Activated effector memory CD4-positive, alpha-beta T cell treated with anti-CD3 and anti-CD28 coated beads, Interleukin-2, amount 50 U/mL, for 16 hours (primary cell): ENCODE results near the gene ARHGAP10.

ENCODE experiments used
- DNase-seq: peaks from one replicate; pipeline ENCODE4 v3.0.0-alpha.2; 2020

Gene ARHGAP10

GRCh38 chr4:148052448-148052847 is 320.6 kb downstream of the ARHGAP10 start:
- DNase-seq: no peak

DNA sequence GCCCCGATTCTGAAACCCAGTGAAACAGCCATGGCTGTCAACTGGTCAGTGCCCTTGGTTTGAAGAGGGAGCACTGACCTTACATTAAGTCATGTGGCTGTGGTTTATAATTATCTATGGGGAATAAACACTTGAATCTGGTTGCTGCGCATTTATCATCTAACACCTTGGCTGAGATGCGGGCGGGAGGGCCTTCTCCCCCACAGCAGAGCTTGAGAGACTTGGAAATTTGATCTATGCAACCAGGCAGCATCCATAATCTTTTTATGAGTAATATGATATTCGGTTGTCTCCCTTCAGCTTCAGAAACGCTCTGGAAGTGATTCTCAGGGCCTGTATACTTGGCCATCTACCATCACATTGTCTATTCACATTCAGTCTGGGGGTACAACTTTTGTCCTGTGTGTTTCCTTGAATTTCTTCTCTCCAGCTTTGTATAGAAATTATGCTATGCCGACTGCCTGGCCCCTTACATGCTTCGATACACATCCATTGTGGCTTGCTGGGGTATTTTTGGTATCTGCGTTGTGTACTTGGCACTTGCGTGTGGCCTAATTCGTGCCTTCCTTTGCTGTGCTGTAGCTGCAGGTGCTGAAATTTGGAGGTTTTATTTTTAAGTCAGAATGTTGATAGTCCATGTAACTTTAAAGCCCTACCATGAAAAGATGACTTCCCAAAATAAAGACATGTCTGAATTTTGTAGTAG is 321.6 kb downstream of the ARHGAP10 start:
- DNase-seq: no peak

DNA sequence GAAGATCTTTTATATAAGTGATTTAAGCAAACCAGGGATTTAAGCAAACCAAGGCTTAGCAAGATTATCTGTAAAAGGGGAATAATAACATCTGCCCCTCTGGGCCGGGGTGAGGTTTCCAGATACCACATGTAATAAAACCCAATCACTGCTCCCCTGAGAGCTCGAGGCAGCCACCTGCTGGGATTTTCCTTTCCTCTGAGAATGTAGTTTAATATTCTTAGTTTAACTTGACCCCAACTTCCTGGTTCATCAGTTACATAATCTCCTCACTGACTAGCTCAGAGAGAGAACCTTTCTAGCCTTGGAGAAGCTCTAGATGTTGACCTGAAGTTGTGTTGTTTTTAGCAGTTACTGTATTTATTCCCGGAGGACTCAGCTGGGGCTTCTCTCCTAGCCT is 322.4 kb downstream of the ARHGAP10 start:
- DNase-seq: no peak

GRCh38 chr4:148055844-148056243 is 324.0 kb downstream of the ARHGAP10 start:
- no peak for DNase-seq

DNA sequence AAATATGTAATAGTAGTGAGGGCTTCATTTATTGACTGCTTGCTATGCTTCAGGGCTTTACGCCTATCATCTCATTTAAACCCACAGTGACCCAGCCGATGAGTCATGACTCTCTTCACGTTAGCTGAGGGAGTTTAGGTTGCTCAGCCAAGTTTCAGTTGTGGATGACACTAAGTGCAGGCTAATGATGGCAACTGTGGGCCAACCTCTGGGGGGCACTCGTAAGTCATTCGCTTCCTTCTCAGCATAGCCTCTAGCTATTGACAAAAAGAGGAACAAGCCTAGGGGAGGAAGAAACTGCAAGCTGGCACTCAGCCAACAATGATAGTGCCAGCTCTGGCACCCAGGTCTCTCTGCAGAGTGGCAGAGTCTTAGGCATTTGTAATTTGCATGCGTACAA is 325.0 kb downstream of the ARHGAP10 start:
- DNase-seq: peak; percentile 83

DNA sequence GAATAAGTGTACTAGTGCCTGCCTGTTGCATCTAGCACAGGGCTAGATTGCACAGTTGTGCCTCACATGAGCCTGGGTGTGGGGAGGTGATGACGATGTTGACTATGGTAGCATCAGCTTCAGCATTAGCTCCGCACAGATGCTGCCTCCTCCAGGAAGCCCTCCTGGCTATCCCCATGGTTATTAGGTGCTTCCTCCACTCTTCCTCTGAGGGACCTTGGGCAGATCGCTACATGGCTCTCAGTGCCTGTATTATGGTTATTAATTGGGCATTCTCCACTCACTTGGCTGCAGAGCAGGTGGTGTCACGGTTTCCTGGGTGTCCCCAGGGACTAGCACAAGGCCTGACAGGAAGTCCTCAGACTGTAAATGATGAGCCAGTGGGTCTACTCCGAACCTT is 325.6 kb downstream of the ARHGAP10 start:
- DNase-seq: no peak

GRCh38 chr4:148057984-148058859 is 326.3 kb downstream of the ARHGAP10 start:
- no peak for DNase-seq

GRCh38 chr4:148059617-148060180 is 327.8 kb downstream of the ARHGAP10 start:
- no peak for DNase-seq

DNA sequence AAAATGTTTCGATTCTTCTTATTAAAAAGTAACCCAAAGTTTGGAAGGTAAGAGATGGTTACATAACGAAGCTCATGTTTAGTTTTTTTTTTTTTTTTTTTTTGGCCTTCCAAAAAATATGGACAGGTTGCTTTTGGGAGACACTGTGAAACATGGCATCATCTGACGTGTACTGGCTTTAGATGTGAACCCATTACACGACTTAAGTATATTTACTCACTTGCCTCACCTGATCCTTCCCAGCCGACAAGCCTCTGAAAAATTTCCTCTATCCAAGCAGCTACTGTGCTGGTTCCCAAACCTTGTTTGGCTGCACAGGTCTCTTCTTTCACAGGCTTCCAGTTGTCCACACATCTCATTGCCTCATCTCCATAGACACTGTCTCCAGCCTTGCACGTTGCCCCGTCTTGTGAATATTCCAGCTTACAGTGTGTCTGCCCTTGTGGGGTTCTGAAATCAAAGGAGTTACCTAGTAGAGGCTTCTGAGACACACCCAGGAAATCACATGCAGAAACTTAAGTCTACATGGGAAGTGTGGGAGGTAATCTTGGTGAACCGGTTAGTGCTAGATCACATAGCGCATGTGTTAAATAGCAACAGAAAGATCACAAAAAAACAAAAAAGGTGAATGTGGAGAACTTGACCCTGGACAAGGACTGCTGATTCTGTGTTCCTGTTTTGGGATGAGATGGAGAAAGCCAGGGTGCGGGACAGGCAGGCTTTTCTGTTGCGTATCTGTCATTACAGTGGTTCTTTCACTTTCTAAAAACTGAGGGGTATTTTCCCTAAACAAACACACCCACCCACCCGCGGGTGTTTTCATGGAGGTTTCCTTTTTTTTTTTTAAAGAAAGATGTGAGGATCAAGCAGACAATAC is 328.6 kb downstream of the ARHGAP10 start:
- DNase-seq: no peak

- no peak for DNase-seq
Observed at GRCh38 chr4:148061141-148061481, 329.2 kb downstream of the ARHGAP10 start.

DNA sequence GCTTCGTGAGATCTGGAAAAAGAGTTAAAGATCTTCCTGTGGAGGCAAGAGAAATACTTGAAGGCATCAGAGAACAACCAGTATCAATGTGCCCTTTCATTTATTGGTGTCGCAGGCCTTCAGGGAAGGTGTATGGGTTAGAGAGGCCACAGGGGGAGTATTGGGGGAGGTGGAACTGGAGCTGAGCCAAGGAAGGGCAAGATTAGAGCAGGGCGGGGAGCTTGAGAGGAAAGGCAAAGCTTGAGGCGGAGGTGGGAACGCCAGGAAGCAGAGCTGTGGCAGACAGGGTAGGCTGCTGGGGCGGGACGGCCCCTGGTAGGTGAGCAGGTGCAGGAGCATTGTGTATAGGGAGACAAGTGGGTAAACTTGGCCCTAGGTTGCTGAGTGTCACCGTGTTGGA is 329.9 kb downstream of the ARHGAP10 start:
- no peak for DNase-seq

DNA sequence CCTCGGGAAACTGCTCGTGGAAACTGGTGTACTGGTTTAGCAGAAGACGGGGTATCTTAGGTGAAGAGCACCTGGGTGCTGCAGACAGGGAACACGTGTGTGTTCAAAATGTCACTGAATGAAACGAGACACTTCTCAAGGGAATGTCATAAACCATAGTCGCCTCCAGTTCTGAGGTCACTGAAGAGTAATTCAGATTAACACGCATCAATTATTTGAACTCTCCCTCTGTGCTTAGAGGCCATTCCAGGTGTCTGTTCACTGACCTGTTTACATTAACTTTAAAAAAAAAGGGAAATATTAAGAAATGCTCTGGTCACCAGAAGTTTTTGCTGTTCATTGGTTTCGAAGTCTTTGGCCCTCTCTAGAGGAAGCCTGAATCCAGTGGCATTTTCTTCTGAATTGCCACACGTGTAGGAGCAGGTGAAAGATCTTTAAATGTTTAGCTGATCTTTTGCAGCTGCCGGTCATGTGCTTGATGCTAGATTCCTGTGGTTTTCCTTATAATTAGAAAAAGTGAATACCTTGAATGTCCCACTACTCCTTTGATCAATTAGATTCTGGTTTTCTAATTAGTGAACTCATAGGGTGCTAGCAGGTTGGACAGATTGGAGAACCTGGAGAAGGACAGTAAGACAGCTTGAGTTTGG is 330.5 kb downstream of the ARHGAP10 start:
- DNase-seq: no peak

- DNase-seq: no peak
Observed at GRCh38 chr4:148064451-148064850, 332.6 kb downstream of the ARHGAP10 start.

GRCh38 chr4:148065075-148065474 is 333.2 kb downstream of the ARHGAP10 start:
- no peak for DNase-seq

- no peak for DNase-seq
Observed at GRCh38 chr4:148067301-148067916, 335.5 kb downstream of the ARHGAP10 start.

DNA sequence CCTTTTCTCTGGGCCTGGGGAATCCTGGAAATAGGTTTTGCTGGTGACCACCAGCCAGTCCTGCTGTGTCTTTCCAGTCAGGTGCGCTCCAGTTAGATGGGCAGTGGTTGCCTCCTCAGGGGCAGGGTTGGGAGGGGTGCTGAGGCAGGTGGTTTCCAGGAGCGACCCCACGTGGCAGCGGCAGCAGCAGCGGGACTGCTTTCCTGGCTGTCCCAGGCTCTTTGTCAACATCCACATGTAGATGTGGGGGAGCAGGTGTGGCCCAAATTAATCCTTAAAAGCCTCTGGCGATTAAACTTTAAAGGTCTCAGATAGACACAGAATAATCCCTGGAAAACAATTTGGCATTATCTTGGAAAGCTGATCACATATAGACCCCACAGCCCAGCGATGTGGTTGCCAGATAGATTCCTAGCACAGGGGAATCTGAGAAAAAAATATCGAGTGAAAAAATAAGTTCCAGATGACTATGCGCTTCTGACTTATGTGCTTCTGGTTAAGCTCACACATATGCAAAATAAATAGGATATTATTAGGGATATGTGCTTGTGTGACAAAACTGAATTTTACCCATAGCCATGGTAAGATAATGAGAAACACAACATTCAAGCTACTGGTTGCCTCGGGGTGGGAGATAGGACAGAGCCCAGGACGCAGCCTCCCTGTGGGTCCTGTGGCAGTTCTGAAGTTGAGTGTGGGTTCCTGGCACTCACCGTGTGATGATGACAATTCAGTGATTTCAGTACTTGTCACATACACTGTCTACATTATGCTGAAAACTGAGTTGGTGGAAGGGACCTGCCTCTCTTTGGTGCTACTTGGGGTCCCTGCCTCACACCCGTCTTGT is 336.4 kb downstream of the ARHGAP10 start:
- DNase-seq: no peak

DNA sequence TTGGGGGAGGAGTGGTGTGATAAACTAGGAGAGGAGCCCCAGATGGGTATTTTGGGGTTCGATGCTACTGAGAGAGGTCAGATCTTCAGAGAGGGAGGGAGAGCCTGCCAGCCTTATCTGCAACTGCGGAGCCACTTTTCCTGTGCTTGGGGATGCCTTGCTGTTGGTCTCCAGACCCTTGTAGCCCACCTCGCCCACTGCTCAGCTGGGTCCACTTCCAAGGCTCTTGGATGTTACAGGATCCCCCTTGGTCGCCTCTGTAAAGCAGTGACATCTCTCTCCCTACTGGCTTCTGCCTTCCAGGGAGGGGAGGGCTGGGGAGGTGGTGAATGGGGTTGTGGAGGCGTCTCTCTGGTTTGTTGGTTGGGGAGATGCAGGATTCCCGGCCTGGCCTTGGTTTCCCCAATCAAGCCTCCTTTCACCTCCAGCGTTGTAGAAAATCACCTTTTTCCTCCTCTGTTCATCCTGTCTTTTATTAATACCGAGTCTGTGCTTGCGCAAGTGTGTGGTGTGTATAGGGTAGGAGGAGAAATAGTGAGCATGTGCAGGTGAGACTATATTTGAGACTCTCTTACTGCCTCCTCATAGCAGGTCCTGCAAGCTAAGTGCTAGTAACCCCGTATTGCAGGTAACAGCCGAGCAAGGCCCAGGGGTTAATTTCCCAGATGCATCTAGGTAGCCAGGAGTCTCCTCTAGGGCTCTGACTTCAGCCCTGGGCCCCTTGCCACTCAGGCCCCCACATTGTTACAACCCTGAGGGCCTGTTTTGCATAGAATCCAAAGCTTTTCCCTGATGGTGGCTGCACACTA is 337.4 kb downstream of the ARHGAP10 start:
- DNase-seq: no peak

- no peak for DNase-seq
Observed at GRCh38 chr4:148069895-148070178, 337.9 kb downstream of the ARHGAP10 start.

GRCh38 chr4:148071009-148071408 is 339.1 kb downstream of the ARHGAP10 start:
- DNase-seq: no peak

- no peak for DNase-seq
Observed at GRCh38 chr4:148072789-148073188, 340.9 kb downstream of the ARHGAP10 start.
